ENCODE measurements around the gene LRCH4. TPM values are rescaled to one million over a fixed set of nuclear protein-coding genes. Genes with fewer than 3 reads are reported as not detected.
A peak's percentile ranks its signal among the peaks of the same experiment; 100 is the strongest.

The LRCH4 gene
- total and polyA plus RNA-seq, 2 of the 13 experiments (the other 11 are each of a cell fraction or from before 2014, with no cell fraction given), result 7.0 to 9.3 TPM

DNA sequence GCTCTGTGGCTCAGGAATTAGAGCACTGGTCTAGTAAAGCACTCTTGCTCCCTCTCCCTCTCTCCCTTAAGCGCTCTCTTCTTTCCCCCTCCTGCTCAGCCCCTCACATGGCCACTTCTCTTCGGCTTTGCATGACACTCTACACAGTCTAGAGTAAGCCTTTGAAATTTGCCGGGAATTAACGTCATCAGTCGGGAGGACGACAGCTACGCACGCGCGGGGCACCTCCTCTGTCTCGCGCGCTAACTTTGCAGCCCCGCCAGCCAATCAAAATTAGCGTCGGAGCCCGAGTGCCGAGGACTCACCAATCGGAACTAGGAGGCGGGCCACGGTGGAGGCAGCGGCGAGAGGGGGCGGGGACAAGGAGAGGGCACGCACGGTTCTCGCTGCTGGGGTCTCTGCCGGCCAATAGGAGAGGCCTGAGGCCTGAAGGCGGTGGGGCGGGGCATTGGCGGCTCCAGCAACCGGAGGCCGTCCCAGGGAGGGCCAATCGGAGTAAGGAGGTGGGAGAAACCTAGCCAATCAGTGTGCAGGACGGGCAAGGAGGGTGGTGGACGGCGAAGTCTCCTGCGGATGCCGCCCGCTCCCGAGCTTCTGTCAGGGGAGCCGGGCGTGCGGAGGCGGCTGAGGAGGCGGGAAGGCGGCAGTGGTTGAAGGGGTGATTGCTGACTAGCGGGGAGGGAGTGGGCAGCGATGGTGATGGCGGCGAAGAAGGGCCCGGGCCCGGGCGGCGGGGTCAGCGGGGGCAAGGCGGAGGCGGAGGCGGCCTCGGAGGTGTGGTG is 47.1 kb downstream of the LRCH4 start, which contains the start of gene AGFG2 (continued):
- no peak for TF ChIP-seq ZNF639 (CRISPR knock-in tag; conservative IDR thresholded peaks at IDR 0.05)
- TF ChIP-seq, protein P1, sequence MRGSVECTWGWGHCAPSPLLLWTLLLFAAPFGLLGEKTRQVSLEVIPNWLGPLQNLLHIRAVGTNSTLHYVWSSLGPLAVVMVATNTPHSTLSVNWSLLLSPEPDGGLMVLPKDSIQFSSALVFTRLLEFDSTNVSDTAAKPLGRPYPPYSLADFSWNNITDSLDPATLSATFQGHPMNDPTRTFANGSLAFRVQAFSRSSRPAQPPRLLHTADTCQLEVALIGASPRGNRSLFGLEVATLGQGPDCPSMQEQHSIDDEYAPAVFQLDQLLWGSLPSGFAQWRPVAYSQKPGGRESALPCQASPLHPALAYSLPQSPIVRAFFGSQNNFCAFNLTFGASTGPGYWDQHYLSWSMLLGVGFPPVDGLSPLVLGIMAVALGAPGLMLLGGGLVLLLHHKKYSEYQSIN (CRISPR knock-in tag; IDR thresholded peaks at IDR 0.05; ENCODE audit: borderline replicate concordance), result no peak
- TF ChIP-seq ZNF33B (CRISPR knock-in tag; IDR thresholded peaks at IDR 0.05), result peak; percentile 77; the same call in 1 of the 2 replicates
- peak; percentile 97 for TF ChIP-seq SIN3B (IDR thresholded peaks at IDR 0.05; ENCODE audit: low read length)
- TF ChIP-seq ZMYM4 (CRISPR knock-in tag; IDR thresholded peaks at IDR 0.05), result peak; percentile 84
- TF ChIP-seq ATF7 (IDR thresholded peaks at IDR 0.05), result no peak
- TF ChIP-seq ATF7 (CRISPR knock-in tag; IDR thresholded peaks at IDR 0.05), result no peak
- TF ChIP-seq IRF1 (CRISPR knock-in tag; IDR thresholded peaks at IDR 0.05; ENCODE audit: low read depth), result no peak
- TF ChIP-seq, protein P2, sequence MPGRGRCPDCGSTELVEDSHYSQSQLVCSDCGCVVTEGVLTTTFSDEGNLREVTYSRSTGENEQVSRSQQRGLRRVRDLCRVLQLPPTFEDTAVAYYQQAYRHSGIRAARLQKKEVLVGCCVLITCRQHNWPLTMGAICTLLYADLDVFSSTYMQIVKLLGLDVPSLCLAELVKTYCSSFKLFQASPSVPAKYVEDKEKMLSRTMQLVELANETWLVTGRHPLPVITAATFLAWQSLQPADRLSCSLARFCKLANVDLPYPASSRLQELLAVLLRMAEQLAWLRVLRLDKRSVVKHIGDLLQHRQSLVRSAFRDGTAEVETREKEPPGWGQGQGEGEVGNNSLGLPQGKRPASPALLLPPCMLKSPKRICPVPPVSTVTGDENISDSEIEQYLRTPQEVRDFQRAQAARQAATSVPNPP (CRISPR knock-in tag; IDR thresholded peaks at IDR 0.05), result no peak
- no peak for TF ChIP-seq ETV5 (CRISPR knock-in tag; IDR thresholded peaks at IDR 0.05; ENCODE audit: borderline replicate concordance)
- TF ChIP-seq POLR2AphosphoS2 (IDR thresholded peaks at IDR 0.05; ENCODE audit: low read depth, low read length), result no peak
- TF ChIP-seq, protein P3, sequence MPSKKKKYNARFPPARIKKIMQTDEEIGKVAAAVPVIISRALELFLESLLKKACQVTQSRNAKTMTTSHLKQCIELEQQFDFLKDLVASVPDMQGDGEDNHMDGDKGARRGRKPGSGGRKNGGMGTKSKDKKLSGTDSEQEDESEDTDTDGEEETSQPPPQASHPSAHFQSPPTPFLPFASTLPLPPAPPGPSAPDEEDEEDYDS (CRISPR knock-in tag; IDR thresholded peaks at IDR 0.05), result peak; percentile 93
- TF ChIP-seq, protein P4, sequence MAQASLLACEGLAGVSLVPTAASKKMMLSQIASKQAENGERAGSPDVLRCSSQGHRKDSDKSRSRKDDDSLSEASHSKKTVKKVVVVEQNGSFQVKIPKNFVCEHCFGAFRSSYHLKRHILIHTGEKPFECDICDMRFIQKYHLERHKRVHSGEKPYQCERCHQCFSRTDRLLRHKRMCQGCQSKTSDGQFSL (CRISPR knock-in tag; IDR thresholded peaks at IDR 0.05), result no peak
- no peak for TF ChIP-seq IRF2 (CRISPR knock-in tag; IDR thresholded peaks at IDR 0.05)
- TF ChIP-seq, protein P5, sequence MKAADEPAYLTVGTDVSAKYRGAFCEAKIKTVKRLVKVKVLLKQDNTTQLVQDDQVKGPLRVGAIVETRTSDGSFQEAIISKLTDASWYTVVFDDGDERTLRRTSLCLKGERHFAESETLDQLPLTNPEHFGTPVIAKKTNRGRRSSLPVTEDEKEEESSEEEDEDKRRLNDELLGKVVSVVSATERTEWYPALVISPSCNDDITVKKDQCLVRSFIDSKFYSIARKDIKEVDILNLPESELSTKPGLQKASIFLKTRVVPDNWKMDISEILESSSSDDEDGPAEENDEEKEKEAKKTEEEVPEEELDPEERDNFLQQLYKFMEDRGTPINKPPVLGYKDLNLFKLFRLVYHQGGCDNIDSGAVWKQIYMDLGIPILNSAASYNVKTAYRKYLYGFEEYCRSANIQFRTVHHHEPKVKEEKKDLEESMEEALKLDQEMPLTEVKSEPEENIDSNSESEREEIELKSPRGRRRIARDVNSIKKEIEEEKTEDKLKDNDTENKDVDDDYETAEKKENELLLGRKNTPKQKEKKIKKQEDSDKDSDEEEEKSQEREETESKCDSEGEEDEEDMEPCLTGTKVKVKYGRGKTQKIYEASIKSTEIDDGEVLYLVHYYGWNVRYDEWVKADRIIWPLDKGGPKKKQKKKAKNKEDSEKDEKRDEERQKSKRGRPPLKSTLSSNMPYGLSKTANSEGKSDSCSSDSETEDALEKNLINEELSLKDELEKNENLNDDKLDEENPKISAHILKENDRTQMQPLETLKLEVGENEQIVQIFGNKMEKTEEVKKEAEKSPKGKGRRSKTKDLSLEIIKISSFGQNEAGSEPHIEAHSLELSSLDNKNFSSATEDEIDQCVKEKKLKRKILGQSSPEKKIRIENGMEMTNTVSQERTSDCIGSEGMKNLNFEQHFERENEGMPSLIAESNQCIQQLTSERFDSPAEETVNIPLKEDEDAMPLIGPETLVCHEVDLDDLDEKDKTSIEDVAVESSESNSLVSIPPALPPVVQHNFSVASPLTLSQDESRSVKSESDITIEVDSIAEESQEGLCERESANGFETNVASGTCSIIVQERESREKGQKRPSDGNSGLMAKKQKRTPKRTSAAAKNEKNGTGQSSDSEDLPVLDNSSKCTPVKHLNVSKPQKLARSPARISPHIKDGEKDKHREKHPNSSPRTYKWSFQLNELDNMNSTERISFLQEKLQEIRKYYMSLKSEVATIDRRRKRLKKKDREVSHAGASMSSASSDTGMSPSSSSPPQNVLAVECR (CRISPR knock-in tag; IDR thresholded peaks at IDR 0.05; ENCODE audit: borderline replicate concordance), result peak; percentile 96
- peak; percentile 28; the same call in 1 of the 2 replicates for TF ChIP-seq RAD21 (CRISPR knock-in tag; IDR thresholded peaks at IDR 0.05)
- TF ChIP-seq SYNCRIP (IDR thresholded peaks at IDR 0.05; ENCODE audit: insufficient read depth, low read depth, low read length), result no peak
- TF ChIP-seq FOSL2 (CRISPR knock-in tag; IDR thresholded peaks at IDR 0.05), result peak; percentile 55
- TF ChIP-seq ZNF644 (CRISPR knock-in tag; IDR thresholded peaks at IDR 0.05; ENCODE audit: low read depth), result no peak

All from HepG2 (cell line).